Measurements from ENCODE around the gene UBE2H.

- TF ChIP-seq ZNF274 (IDR thresholded peaks at IDR 0.05; ENCODE audit: low read depth, low read length), result no peak
- no peak for TF ChIP-seq SUZ12 (IDR thresholded peaks at IDR 0.05; ENCODE audit: extremely low read depth, insufficient read depth, insufficient read length)
- no peak for TF ChIP-seq YY1 (IDR thresholded peaks at IDR 0.05; ENCODE audit: insufficient read depth, insufficient read length)
Observed at GRCh38 chr7:129828989-129829736, 123.6 kb downstream of the UBE2H start.

Measured in NT2/D1 (cell line).